PC-9 (cell line): ENCODE data around the gene NKAIN1.

Experiments used
- CTCF ChIP-seq: fragments of 200-600 bp; sonication (generic); conservative IDR thresholded peaks from 2 replicates; pipeline ENCODE4 v1.6.1; 2017; ENCODE audit warnings: mixed run types, antibody characterized with exemption, mild to moderate bottlenecking, moderate library complexity
- EZH2 ChIP-seq: fragments of 200-600 bp; sonication (generic); IDR thresholded peaks from 2 replicates; pipeline ENCODE4 v1.8.0; 2017; ENCODE audit warnings: antibody characterized with exemption, low read depth

GRCh38 chr1:31181515-31182343 is 58.0 kb downstream of the NKAIN1 start:
- TF ChIP-seq EZH2 (no peak), CTCF (peak; percentile 72)
